GM12878 (cell line): Measurements from ENCODE around the gene CREBBP. TPM values are rescaled to one million over a fixed set of nuclear protein-coding genes. Genes with fewer than 3 reads are reported as not detected.

Experiments used
- ATAC-seq: fragments of 200-7000 bp; cut with Tn5 transposase; 3 replicates; pipeline ENCODE4 v1.9.1; 2020; ENCODE audit warnings: mild to moderate bottlenecking, moderate library complexity
- BruUV-seq: library from RNA; stranded (reverse); fragments of 400-500 nt; replicated peaks from 2 replicates; lab custom pipeline; 2021; lab: Mats Ljungman, UMichigan
- CTCF ChIA-PET: fragments of 300-600 bp; sonication (Branson Sonifier 250); formaldehyde crosslinking; extraction: SDS; loops from one replicate; lab custom pipeline; 2021; ENCODE audit warnings: inconsistent platforms; lab: Yijun Ruan, JAX
- POLR2A ChIA-PET: fragments of 350-600 bp; formaldehyde crosslinking; extraction: SDS; loops from one replicate; lab custom pipeline; 2021; ENCODE audit warnings: inconsistent platforms; lab: Charles Lee
- RAD21 ChIA-PET: fragments of 300-600 bp; sonication (Branson Sonifier 250); formaldehyde crosslinking; loops from one replicate; lab custom pipeline; 2023; ENCODE audit warnings: antibody characterized with exemption; ENCODE audit not compliant: unreplicated experiment; lab: Charles Lee
- SMC1A ChIA-PET: fragments of 300-600 bp; sonication (Branson Sonifier 250); formaldehyde crosslinking; loops from one replicate; lab custom pipeline; 2023; ENCODE audit not compliant: unreplicated experiment, uncharacterized antibody; lab: Charles Lee
- DNase-seq: peaks from one replicate; pipeline ENCODE4 v3.0.0-alpha.2; 2011; ENCODE audit warnings: low read depth, low spot score
- FAIRE-seq: peaks from 3 replicates; lab custom pipeline; 2011; peaks lifted over from hg19 to GRCh38; lab: Jason Lieb, UNC
- H2AFZ ChIP-seq: 2 replicates; pipeline ENCODE4 v1.6.0; 2011; ENCODE audit warnings: low read depth, low read length, control low read depth; ENCODE audit not compliant: control insufficient read depth
- H3K27ac ChIP-seq: 2 replicates; pipeline ENCODE4 v1.5.1; 2011; ENCODE audit warnings: control low read depth; ENCODE audit not compliant: control insufficient read depth, insufficient read depth
- H3K27me3 ChIP-seq, 2 experiments: replicated peaks in 1 of 2; 2 replicates each; pipeline versions ENCODE4 v1.6.0 to v1.6.1; 2011; ENCODE audit warnings: low read length in 1 of 2; ENCODE audit not compliant: control insufficient read depth in 2 of 2, insufficient read depth in 2 of 2
- H3K36me3 ChIP-seq, 2 experiments: 2 replicates each; pipeline ENCODE4 v1.5.1; 2011; ENCODE audit warnings: low read length in 1 of 2; ENCODE audit not compliant: control insufficient read depth in 2 of 2, insufficient read depth in 2 of 2
- H3K4me1 ChIP-seq: 2 replicates; pipeline ENCODE4 v1.6.1; 2011; ENCODE audit warnings: mild to moderate bottlenecking, low read length, moderate library complexity, mixed read lengths; ENCODE audit not compliant: control insufficient read depth, insufficient read depth
- H3K4me2 ChIP-seq: 2 replicates; pipeline ENCODE4 v1.6.0; 2011; ENCODE audit warnings: control low read depth; ENCODE audit not compliant: control insufficient read depth, insufficient read depth
- H3K4me3 ChIP-seq: fragments of 200-600 bp; sonication (generic); 2 replicates; pipeline ENCODE4 v1.5.1; 2016
- H3K79me2 ChIP-seq: 2 replicates; pipeline ENCODE4 v1.6.0; 2011; ENCODE audit warnings: low read length; ENCODE audit not compliant: control insufficient read depth, insufficient read depth
- H3K9ac ChIP-seq: 2 replicates; pipeline ENCODE4 v1.8.0; 2011; ENCODE audit warnings: low read length, control low read depth, mixed read lengths; ENCODE audit not compliant: control insufficient read depth, insufficient read depth
- H3K9me3 ChIP-seq: replicated peaks from 3 replicates; pipeline ENCODE4 v1.5.1; 2011; ENCODE audit warnings: mild to moderate bottlenecking, low read length; ENCODE audit not compliant: control insufficient read depth, insufficient read depth
- H4K20me1 ChIP-seq: 2 replicates; pipeline ENCODE4 v1.6.0; 2011; ENCODE audit not compliant: control insufficient read depth, insufficient read depth
- CHD1 ChIP-seq: IDR thresholded peaks from 2 replicates; pipeline ENCODE4 v1.6.1; 2012; ENCODE audit warnings: low read depth, low read length, improper control_type of control experiment
- E2F8 ChIP-seq: fragments of 450-650 bp; IDR thresholded peaks from 2 replicates; pipeline ENCODE4 v1.6.1; 2018; ENCODE audit warnings: mild to moderate bottlenecking, low read depth, moderate library complexity; ENCODE audit not compliant: partially characterized antibody
- GATAD2B ChIP-seq: fragments of 450-650 bp; conservative IDR thresholded peaks from 2 replicates; pipeline ENCODE4 v1.6.1; 2017; ENCODE audit warnings: low read depth, mild to moderate bottlenecking, moderate library complexity
- MAX ChIP-seq: IDR thresholded peaks from 2 replicates; pipeline ENCODE4 v1.6.1; 2012; ENCODE audit warnings: low read depth, low read length, improper control_type of control experiment
- NFIC ChIP-seq: IDR thresholded peaks from 2 replicates; pipeline ENCODE4 v1.6.1; 2012; ENCODE audit warnings: low read depth, mild to moderate bottlenecking, inconsistent platforms, low read length, moderate library complexity
- NKRF ChIP-seq: fragments of 450-650 bp; conservative IDR thresholded peaks from 2 replicates; pipeline ENCODE4 v1.6.1; 2017; ENCODE audit warnings: mild to moderate bottlenecking, moderate library complexity
- NR2C1 ChIP-seq: fragments of 450-650 bp; IDR thresholded peaks from 2 replicates; pipeline ENCODE4 v1.6.1; 2017; ENCODE audit warnings: antibody characterized with exemption, mild to moderate bottlenecking, moderate library complexity
- PKNOX1 ChIP-seq: fragments of 450-650 bp; IDR thresholded peaks from 2 replicates; pipeline ENCODE4 v1.6.1; 2016; ENCODE audit warnings: mild to moderate bottlenecking
- POLR2A ChIP-seq: IDR thresholded peaks from 2 replicates; pipeline ENCODE4 v1.6.1; 2011; ENCODE audit warnings: low read depth, mild to moderate bottlenecking, low read length
- SIN3A ChIP-seq: IDR thresholded peaks from 2 replicates; pipeline ENCODE4 v1.6.1; 2012; ENCODE audit warnings: low read depth, low read length, improper control_type of control experiment
- SMAD5 ChIP-seq: IDR thresholded peaks from 2 replicates; pipeline ENCODE4 v1.6.1; 2016; ENCODE audit warnings: antibody characterized with exemption, low read depth
- TCF12 ChIP-seq: IDR thresholded peaks from 2 replicates; pipeline ENCODE4 v1.6.1; 2011; ENCODE audit warnings: low read depth, mild to moderate bottlenecking, low read length
- WRNIP1 ChIP-seq: IDR thresholded peaks from 2 replicates; pipeline ENCODE4 v1.6.1; 2011; ENCODE audit warnings: low read depth, low read length, improper control_type of control experiment, borderline replicate concordance
- WGBS: methylation state at CpG from one replicate; pipeline ENCODE4 v1.1.6; 2016; ENCODE audit warnings: low lambda C conversion rate; ENCODE audit not compliant: insufficient replicate concordance, insufficient coverage; ENCODE audit errors: missing lambda C conversion rate; 5-methylcytosine and 5-hydroxymethylcytosine counted together
- in situ Hi-C: fragments of 300-500 bp; cut with MboI; formaldehyde crosslinking; loops from 9 replicates; pipeline ENCODE4 v1.14.3; 2018; ENCODE audit warnings: mixed read lengths
- intact Hi-C: fragments of 100-400 bp; cut with micrococcal nuclease; formaldehyde crosslinking; loops from one replicate; pipeline ENCODE4 v1.14.2; 2022; ENCODE audit not compliant: unreplicated experiment
- polyA plus RNA-seq, 11 experiments: library from polyadenylated mRNA; depleted of rRNA in 4 of 11; unstranded in 6 of 11; stranded (reverse) in 5 of 11; fragments of >200 nt; fragmentation: Nextera tagmentation in 4 of 11; fragmentation: Illumina TruSeq in 1 of 11; extraction: Ambion mirVana in 4 of 11; extraction: Trizol in 1 of 11; gene quantifications; 1 replicate in 1 of 11; 2 replicates in 10 of 11; pipeline versions ENCODE4 v1.2.1 to v1.2.3, GENCODE V29; 2011 to 2016; ENCODE audit warnings: inconsistent platforms in 2 of 11, missing spikeins in 2 of 11, low read depth in 1 of 11
- total RNA-seq, 4 experiments: library from RNA; depleted of rRNA in 3 of 4; stranded (reverse); fragments of >200 nt in 3 of 4; fragmentation: Illumina TruSeq in 1 of 4; extraction: Trizol in 1 of 4; gene quantifications; 2 replicates each; pipeline versions ENCODE4 v1.2.1 to v1.2.3, GENCODE V29; 2013 to 2021

Gene CREBBP
- total and polyA plus RNA-seq, 10 of the 15 experiments (the other 5 are each of a cell fraction or from before 2014, with no cell fraction given) = 3.4 to 32.7 (median 7.9) TPM

- H4K20me1 ChIP-seq = no peaks in the 10 kb centered on the region
- TF ChIP-seq NKRF (no peak), SIN3A (no peak), POLR2A (no peak), WRNIP1 (no peak), CHD1 (no peak), TCF12 (no peak)
- intact Hi-C loops (no loop called here), in situ Hi-C loops (no loop called here)
- H3K4me3 ChIP-seq = no peak overlapping the region
- H3K9ac ChIP-seq = no peak overlapping the region
- H3K36me3 ChIP-seq = no peaks in the 10 kb centered on the region
- RAD21 ChIA-PET = no interaction called here
- FAIRE-seq (no peak), DNase-seq (no peak), ATAC-seq (no peak)
- CTCF ChIA-PET = no interaction called here
- H3K4me1 ChIP-seq = no peaks in the 10 kb centered on the region
- H3K27ac ChIP-seq = no peak overlapping the region
- H3K79me2 ChIP-seq = no peaks in the 10 kb centered on the region
- no peaks in the 10 kb centered on the region for H3K27me3 ChIP-seq
- H3K4me2 ChIP-seq = no peak overlapping the region
- H3K9me3 ChIP-seq = no peaks in the 10 kb centered on the region
- no TSS peak for BruUV-seq
- POLR2A ChIA-PET = no interaction called here
- SMC1A ChIA-PET = no interaction called here
- H2AFZ ChIP-seq = no peak overlapping the region
- 52% methylated on average over 17 of the region's 17 CpGs for whole genome bisulfite sequencing
Measured at GRCh38 chr16:3908951-3909437, 28.5 kb upstream of the CREBBP start.

DNA sequence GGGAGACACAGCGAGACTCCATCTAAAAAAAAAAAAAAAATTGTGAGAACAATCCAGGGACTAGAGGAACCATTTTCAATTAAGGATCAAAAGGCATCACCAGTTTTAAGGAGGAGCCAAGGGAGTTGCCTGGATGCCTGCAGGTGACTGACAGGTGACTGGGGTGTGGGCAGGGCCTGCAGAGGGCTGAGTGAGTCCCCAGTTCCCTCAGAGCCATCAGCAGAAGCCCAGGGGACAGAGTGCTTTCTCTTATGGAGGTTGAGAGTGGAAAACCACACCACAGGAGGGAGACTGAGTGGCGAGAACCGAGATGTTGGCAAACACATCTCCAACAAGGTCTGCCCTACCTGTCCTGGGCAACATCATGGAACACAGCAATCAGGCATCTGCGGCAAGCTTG lies 27.1 kb upstream of the CREBBP start:
- Histone ChIP-seq H4K20me1 (no peaks in the 10 kb centered on the region), H2AFZ (no peak overlapping the region), H3K79me2 (no peaks in the 10 kb centered on the region), H3K4me2 (no peak overlapping the region), H3K4me3 (no peak overlapping the region), H3K27me3 (no peaks in the 10 kb centered on the region; a peak in 1 of 4 replicates), H3K4me1 (no peaks in the 10 kb centered on the region), H3K27ac (no peak overlapping the region), H3K9ac (no peak overlapping the region), H3K9me3 (no peaks in the 10 kb centered on the region), H3K36me3 (no peaks in the 10 kb centered on the region)
- CTCF ChIA-PET = no interaction called here
- no peak for DNase-seq
- no peak for FAIRE-seq
- POLR2A ChIA-PET = interaction anchor here (0.7 kb wide), 1 partner anchor 73 kb away, joined by 3 read pairs; no protein-coding TSS in a partner anchor
- intact Hi-C loops = no loop called here
- in situ Hi-C loops = no loop called here
- no peak for TF ChIP-seq CHD1
- TF ChIP-seq E2F8 = no peak
- no peak for TF ChIP-seq NFIC
- no peak for TF ChIP-seq NR2C1
- no peak for TF ChIP-seq GATAD2B
- TF ChIP-seq SMAD5 = no peak
- TF ChIP-seq PKNOX1 = 0 out of 2 replicates have a peak, but pooled peaks have one; percentile 12
- TF ChIP-seq MAX = no peak
- SMC1A ChIA-PET = no interaction called here
- no TSS peak for BruUV-seq
- WGBS = 47% methylated on average over 4 of the region's 4 CpGs
- RAD21 ChIA-PET = no interaction called here
- no peak for ATAC-seq
